Astrocyte (in vitro differentiated cells and primary cell): Measurements from ENCODE around the gene CFL1. TPM values are rescaled to one million over a fixed set of nuclear protein-coding genes. Genes with fewer than 3 reads are reported as not detected.

Experiments
- DNase-seq: peaks from one replicate; pipeline ENCODE4 v3.0.0-alpha.2; 2010; ENCODE audit warnings: low read depth
- FAIRE-seq: peaks from 2 replicates; lab custom pipeline; 2011; peaks lifted over from hg19 to GRCh38; lab: Jason Lieb, UNC
- H2AFZ ChIP-seq: 2 replicates; pipeline ENCODE4 v1.6.0; 2012; ENCODE audit warnings: low read depth, low read length, inconsistent platforms
- H3K27ac ChIP-seq: 2 replicates; pipeline ENCODE4 v1.5.1; 2011; ENCODE audit warnings: low read depth, low read length, inconsistent platforms
- H3K27me3 ChIP-seq: 2 replicates; pipeline ENCODE4 v1.6.0; 2011; ENCODE audit warnings: low read length, inconsistent platforms; ENCODE audit not compliant: insufficient read depth
- H3K36me3 ChIP-seq: 2 replicates; pipeline ENCODE4 v1.5.1; 2011; ENCODE audit warnings: low read length, inconsistent platforms; ENCODE audit not compliant: insufficient read depth
- H3K4me1 ChIP-seq: 2 replicates; pipeline ENCODE4 v1.5.1; 2011; ENCODE audit warnings: low read length, inconsistent platforms; ENCODE audit not compliant: insufficient read depth
- H3K4me2 ChIP-seq: 2 replicates; pipeline ENCODE4 v1.6.0; 2012; ENCODE audit warnings: low read length, inconsistent platforms
- H3K4me3 ChIP-seq: 2 replicates; pipeline ENCODE4 v1.5.1; 2011; ENCODE audit warnings: low read depth, mild to moderate bottlenecking, low read length, inconsistent platforms; ENCODE audit not compliant: insufficient read depth
- H3K79me2 ChIP-seq: 2 replicates; pipeline ENCODE4 v1.6.0; 2012; ENCODE audit warnings: mild to moderate bottlenecking, low read length, inconsistent platforms; ENCODE audit not compliant: insufficient read depth
- H3K9ac ChIP-seq: 2 replicates; pipeline ENCODE4 v1.6.0; 2012; ENCODE audit warnings: mild to moderate bottlenecking, low read length, inconsistent platforms
- H3K9me3 ChIP-seq: 2 replicates; pipeline ENCODE4 v1.5.1; 2012; ENCODE audit warnings: low read depth, mild to moderate bottlenecking, low read length, inconsistent platforms; ENCODE audit not compliant: insufficient read depth
- H4K20me1 ChIP-seq: 2 replicates; pipeline ENCODE4 v1.6.0; 2012; ENCODE audit warnings: low read length, inconsistent platforms; ENCODE audit not compliant: insufficient read depth
- H3K27ac Mint-ChIP-seq: one replicate; pipeline ENCODE4 v1.8.0; 2021; ENCODE audit warnings: mild to moderate bottlenecking, mixed read lengths; ENCODE audit not compliant: unreplicated experiment
- H3K27me3 Mint-ChIP-seq: one replicate; pipeline ENCODE4 v1.8.0; 2021; ENCODE audit warnings: low read depth, mixed read lengths; ENCODE audit not compliant: unreplicated experiment
- H3K36me3 Mint-ChIP-seq: one replicate; pipeline ENCODE4 v1.8.0; 2021; ENCODE audit warnings: low read depth, mixed read lengths; ENCODE audit not compliant: unreplicated experiment
- H3K4me1 Mint-ChIP-seq: one replicate; pipeline ENCODE4 v1.8.0; 2021; ENCODE audit warnings: low read depth, mixed read lengths; ENCODE audit not compliant: unreplicated experiment
- H3K4me3 Mint-ChIP-seq: one replicate; pipeline ENCODE4 v1.8.0; 2021; ENCODE audit warnings: mild to moderate bottlenecking, moderate library complexity, mixed read lengths; ENCODE audit not compliant: unreplicated experiment
- H3K9me3 Mint-ChIP-seq: one replicate; pipeline ENCODE4 v1.8.0; 2021; ENCODE audit warnings: mild to moderate bottlenecking, mixed read lengths; ENCODE audit not compliant: unreplicated experiment
- EZH2 ChIP-seq: IDR thresholded peaks from 2 replicates; pipeline ENCODE4 v1.6.1; 2012; ENCODE audit warnings: mild to moderate bottlenecking, low read length, inconsistent platforms; ENCODE audit not compliant: insufficient read depth
- total RNA-seq: library from RNA; stranded (reverse); gene quantifications from 2 replicates; pipeline ENCODE4 v1.2.1, GENCODE V29; 2021
- TF ChIP-seq, protein P1 (sequence below): IDR thresholded peaks from 2 replicates; pipeline ENCODE4 v1.5.1; 2011; ENCODE audit warnings: low read depth, mild to moderate bottlenecking, inconsistent platforms, low read length, moderate library complexity; ENCODE audit not compliant: insufficient read depth

CFL1 gene
- total RNA-seq, 1 donor from 2014 or later: 1,931 TPM

DNA sequence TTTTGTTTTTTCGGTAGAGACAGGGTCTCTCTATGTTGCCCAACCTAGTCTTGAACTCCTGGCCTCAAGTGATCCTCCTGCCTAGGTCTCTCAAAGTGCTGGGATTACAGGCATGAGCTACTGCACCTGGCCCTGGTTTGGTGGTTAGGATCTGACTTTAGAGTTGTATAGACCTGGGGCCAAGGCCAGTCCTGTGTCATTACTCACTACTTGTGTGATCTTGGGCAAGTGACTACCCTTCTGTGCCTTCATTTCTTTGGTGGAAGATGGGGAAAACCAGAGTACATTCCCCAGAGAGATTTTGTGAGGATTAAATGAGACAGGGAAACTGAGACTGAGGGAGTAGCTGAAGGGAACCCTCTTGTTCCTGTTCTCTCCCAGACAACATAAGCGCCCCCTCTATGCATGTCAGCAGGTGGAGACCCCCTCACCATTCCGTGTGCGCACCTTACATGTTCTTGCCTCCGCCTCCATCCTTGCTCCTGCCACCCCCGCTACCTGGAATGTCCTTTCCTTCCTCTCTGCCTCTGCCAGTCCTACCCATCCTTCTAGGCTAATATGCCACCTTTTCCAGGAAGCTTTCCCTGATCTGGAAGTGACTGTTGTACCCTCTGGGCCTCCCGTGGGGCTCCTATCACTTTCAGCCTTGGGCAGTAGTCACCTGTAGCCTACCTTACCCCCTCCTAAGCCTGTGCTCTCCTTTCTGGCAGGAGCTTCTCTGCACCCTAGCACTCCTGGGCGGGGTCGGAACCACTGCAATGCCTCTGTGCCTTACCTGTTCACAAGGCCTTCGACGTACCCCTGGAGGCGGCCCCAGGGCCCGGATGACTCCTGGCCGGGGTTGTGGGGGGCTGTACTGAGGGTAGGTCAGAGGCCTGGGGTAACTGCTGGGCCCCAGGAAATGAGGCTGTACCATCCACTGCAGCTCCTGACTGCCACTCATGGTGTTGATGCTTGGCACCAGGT, 38.3 kb upstream of the CFL1 start:
- Mint-ChIP-seq H3K9me3 (no peaks in the 10 kb centered on the region), H3K36me3 (peaks cover 14% of the 10 kb centered on the region), H3K27me3 (no peaks in the 10 kb centered on the region), H3K4me3 (peak overlapping the region; percentile 95), H3K4me1 (peaks cover 24% of the 10 kb centered on the region), H3K27ac (peak overlapping the region; percentile 43)
- Histone ChIP-seq H3K79me2 (peaks cover 91% of the 10 kb centered on the region), H3K4me3 (peak overlapping the region; percentile 48), H2AFZ (no peak overlapping the region), H3K36me3 (peaks cover 26% of the 10 kb centered on the region), H3K4me2 (peak overlapping the region; percentile 89), H3K4me1 (peaks cover 57% of the 10 kb centered on the region), H3K9me3 (no peaks in the 10 kb centered on the region), H3K9ac (peak overlapping the region; percentile 54), H4K20me1 (peaks cover 79% of the 10 kb centered on the region), H3K27me3 (no peaks in the 10 kb centered on the region), H3K27ac (peak overlapping the region; percentile 36)
- DNase-seq (no peak), FAIRE-seq (no peak)
- TF ChIP-seq EZH2: no peak
- TF ChIP-seq, protein P1, sequence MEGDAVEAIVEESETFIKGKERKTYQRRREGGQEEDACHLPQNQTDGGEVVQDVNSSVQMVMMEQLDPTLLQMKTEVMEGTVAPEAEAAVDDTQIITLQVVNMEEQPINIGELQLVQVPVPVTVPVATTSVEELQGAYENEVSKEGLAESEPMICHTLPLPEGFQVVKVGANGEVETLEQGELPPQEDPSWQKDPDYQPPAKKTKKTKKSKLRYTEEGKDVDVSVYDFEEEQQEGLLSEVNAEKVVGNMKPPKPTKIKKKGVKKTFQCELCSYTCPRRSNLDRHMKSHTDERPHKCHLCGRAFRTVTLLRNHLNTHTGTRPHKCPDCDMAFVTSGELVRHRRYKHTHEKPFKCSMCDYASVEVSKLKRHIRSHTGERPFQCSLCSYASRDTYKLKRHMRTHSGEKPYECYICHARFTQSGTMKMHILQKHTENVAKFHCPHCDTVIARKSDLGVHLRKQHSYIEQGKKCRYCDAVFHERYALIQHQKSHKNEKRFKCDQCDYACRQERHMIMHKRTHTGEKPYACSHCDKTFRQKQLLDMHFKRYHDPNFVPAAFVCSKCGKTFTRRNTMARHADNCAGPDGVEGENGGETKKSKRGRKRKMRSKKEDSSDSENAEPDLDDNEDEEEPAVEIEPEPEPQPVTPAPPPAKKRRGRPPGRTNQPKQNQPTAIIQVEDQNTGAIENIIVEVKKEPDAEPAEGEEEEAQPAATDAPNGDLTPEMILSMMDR: no peak

DNA sequence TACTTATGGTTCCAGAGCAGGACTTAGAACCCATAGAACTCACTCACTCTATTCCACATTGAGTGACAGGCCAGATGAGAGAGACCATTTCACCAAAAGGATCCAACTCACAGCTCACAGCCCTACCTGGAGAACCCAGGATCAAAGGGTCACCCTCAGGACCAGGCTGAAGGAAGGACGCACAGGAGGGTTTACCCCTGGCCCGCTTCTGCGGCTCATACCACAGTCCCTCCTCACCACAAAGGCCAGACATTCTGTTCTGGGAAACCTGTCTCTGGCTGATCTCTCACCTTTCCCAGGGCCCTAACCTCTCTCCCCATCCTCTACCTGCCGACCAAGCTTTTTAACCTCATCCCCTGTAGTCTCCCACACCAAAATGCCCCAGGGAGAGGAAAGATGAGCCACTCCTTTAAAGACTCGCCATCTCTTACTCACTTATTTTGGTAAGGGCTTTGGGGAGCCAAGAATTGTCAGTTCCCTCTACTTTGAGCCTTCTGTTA, 37.6 kb upstream of the CFL1 start:
- H2AFZ ChIP-seq: no peak overlapping the region
- Mint-ChIP-seq H3K9me3 (no peaks in the 10 kb centered on the region), H3K27me3 (no peaks in the 10 kb centered on the region), H3K4me3 (peak overlapping the region; percentile 23), H3K27ac (peak overlapping the region; percentile 20), H3K4me1 (peaks cover 21% of the 10 kb centered on the region), H3K36me3 (peaks cover 14% of the 10 kb centered on the region)
- H3K4me3 ChIP-seq: no peak overlapping the region
- H3K27me3 ChIP-seq: no peaks in the 10 kb centered on the region
- peaks cover 62% of the 10 kb centered on the region for H3K4me1 ChIP-seq
- no peak for FAIRE-seq
- H3K36me3 ChIP-seq: peaks cover 26% of the 10 kb centered on the region
- H3K27ac ChIP-seq: peak overlapping the region; percentile 22
- peaks cover 90% of the 10 kb centered on the region for H3K79me2 ChIP-seq
- peaks cover 86% of the 10 kb centered on the region for H4K20me1 ChIP-seq
- H3K9ac ChIP-seq: peak overlapping the region; percentile 54
- TF ChIP-seq EZH2: no peak
- TF ChIP-seq, protein P1: no peak
- H3K9me3 ChIP-seq: no peaks in the 10 kb centered on the region
- no peak for DNase-seq
- H3K4me2 ChIP-seq: peak overlapping the region; percentile 89
